Measurements from ENCODE around the gene HSPH1.

GRCh38 chr13:31159306-31159705, 2.4 kb downstream of the HSPH1 start:
- no peak for TF ChIP-seq POLR2A (IDR thresholded peaks at IDR 0.05; ENCODE audit: borderline replicate concordance, extremely low read depth, insufficient read depth, insufficient read length)
- TF ChIP-seq, protein P1, sequence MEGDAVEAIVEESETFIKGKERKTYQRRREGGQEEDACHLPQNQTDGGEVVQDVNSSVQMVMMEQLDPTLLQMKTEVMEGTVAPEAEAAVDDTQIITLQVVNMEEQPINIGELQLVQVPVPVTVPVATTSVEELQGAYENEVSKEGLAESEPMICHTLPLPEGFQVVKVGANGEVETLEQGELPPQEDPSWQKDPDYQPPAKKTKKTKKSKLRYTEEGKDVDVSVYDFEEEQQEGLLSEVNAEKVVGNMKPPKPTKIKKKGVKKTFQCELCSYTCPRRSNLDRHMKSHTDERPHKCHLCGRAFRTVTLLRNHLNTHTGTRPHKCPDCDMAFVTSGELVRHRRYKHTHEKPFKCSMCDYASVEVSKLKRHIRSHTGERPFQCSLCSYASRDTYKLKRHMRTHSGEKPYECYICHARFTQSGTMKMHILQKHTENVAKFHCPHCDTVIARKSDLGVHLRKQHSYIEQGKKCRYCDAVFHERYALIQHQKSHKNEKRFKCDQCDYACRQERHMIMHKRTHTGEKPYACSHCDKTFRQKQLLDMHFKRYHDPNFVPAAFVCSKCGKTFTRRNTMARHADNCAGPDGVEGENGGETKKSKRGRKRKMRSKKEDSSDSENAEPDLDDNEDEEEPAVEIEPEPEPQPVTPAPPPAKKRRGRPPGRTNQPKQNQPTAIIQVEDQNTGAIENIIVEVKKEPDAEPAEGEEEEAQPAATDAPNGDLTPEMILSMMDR (IDR thresholded peaks at IDR 0.05 in 2 of 3, conservative IDR thresholded peaks at IDR 0.05 in 1 of 3; ENCODE audit: borderline replicate concordance in 1 of 3, insufficient read depth in 1 of 3, low read depth in 2 of 3, low read length in 2 of 3), result no peak
- no peak for TF ChIP-seq POLR2AphosphoS5 (IDR thresholded peaks at IDR 0.05; ENCODE audit: low read depth, low read length)
- TF ChIP-seq ELF1 (IDR thresholded peaks at IDR 0.05; ENCODE audit: borderline replicate concordance, low read depth), result no peak
- no peak for TF ChIP-seq JUND (IDR thresholded peaks at IDR 0.05)
- TF ChIP-seq YY1 (IDR thresholded peaks at IDR 0.05; ENCODE audit: extremely low read depth, insufficient replicate concordance, low read depth, low read length), result no peak
- TF ChIP-seq EZH2 (IDR thresholded peaks at IDR 0.05), result no peak
- TF ChIP-seq, protein P2, sequence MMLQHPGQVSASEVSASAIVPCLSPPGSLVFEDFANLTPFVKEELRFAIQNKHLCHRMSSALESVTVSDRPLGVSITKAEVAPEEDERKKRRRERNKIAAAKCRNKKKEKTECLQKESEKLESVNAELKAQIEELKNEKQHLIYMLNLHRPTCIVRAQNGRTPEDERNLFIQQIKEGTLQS (IDR thresholded peaks at IDR 0.05), result no peak
- no peak for TF ChIP-seq CEBPB (IDR thresholded peaks at IDR 0.05; ENCODE audit: low read depth)
- TF ChIP-seq FOSL1 (IDR thresholded peaks at IDR 0.05; ENCODE audit: low read depth), result no peak
- TF ChIP-seq SIN3A (IDR thresholded peaks at IDR 0.05; ENCODE audit: low read depth), result no peak
- TF ChIP-seq, protein P3, sequence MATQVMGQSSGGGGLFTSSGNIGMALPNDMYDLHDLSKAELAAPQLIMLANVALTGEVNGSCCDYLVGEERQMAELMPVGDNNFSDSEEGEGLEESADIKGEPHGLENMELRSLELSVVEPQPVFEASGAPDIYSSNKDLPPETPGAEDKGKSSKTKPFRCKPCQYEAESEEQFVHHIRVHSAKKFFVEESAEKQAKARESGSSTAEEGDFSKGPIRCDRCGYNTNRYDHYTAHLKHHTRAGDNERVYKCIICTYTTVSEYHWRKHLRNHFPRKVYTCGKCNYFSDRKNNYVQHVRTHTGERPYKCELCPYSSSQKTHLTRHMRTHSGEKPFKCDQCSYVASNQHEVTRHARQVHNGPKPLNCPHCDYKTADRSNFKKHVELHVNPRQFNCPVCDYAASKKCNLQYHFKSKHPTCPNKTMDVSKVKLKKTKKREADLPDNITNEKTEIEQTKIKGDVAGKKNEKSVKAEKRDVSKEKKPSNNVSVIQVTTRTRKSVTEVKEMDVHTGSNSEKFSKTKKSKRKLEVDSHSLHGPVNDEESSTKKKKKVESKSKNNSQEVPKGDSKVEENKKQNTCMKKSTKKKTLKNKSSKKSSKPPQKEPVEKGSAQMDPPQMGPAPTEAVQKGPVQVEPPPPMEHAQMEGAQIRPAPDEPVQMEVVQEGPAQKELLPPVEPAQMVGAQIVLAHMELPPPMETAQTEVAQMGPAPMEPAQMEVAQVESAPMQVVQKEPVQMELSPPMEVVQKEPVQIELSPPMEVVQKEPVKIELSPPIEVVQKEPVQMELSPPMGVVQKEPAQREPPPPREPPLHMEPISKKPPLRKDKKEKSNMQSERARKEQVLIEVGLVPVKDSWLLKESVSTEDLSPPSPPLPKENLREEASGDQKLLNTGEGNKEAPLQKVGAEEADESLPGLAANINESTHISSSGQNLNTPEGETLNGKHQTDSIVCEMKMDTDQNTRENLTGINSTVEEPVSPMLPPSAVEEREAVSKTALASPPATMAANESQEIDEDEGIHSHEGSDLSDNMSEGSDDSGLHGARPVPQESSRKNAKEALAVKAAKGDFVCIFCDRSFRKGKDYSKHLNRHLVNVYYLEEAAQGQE (IDR thresholded peaks at IDR 0.05; ENCODE audit: low read depth), result no peak
